GM18520 (cell line): Measurements from ENCODE around the gene MAP2K7.

Experiments used
- ATAC-seq: cut with Tn5 transposase; IDR thresholded peaks from one replicate; pipeline ENCODE4 v1.9.1; 2021; ENCODE audit not compliant: unreplicated experiment

Gene MAP2K7

DNA sequence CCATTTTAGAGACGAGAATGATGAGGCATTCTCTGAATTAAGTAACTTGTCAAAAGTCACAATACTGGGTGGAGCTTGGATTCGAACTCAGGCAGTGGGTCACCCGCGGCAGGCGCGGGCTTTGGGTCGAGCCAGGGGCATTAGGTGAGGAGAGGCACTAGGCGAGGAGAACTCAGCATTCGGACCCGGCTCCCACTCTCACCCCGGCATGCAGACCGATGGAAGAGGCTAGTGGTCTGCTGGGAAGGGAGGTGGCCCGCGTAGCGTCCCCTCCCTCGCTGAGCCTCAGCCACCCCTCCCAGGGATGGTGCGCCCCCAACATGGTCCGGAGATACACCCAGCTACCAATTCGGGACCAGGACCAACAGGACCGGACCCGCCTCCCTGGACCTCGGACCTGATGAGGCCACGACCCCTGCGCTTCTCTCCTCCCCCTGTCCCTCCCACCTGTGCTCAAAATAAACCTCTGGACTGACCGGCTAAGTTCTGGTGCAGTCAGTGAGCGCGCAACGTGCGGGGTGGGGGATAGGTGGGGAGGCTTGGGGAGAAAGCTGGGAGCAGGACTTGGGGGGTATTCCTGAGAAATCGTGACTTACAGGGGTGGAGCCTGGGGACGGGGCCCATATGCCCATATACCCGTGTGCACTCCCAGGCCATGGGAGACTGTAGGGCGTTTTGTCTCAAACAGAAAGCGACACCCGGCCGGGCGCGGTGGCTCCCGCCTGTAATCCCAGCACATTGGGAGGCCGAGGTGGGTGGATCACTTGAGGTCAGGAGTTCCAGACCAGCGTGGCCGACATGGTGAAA lies 15.1 kb downstream of the MAP2K7 start:
- no peak for ATAC-seq

DNA sequence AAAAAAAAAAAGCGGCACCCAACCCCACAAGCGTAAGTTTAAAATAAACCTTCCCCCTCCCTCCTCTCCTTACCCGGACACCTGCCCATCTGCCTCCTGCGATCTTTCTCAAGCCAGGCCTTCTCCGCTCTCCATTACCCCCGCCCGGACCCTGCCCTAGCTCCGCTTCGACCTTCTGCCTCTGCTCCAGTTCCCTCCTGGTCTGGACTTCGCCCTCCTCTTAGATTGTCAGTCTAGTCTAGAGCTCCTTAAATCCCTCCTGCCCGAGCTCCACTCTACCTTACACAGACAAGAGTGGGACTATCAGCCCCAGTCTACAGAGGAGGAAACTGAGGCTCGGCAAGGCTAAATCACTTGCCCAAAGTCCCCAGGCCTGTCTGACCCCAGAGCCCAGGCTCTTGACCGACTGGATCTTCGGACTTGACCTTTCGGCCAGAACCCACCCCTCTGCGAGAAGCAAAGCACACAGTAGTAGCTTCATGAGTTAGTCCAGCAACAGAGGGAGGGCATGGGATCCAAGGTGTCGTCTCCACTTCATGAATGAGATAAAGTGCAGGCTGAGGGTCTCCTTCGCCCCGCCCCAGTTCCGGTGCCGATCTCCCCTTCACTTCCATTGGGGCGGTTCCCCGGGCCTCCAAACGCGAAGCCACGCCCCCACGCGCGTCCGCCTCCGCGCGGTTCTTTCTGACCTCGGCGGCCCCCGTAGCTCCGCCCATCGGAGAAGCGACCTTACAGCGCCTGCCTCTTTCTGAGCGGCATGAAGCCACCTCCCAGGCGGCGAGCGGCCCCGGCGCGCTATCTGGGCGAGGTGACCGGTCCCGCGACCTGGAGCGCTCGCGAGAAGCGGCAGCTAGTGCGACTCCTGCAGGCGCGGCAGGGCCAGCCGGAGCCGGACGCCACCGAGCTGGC lies 16.2 kb downstream of the MAP2K7 start, which contains the start of gene SNAPC2:
TSS of gene SNAPC2 (plus strand) at position 729 of the 909 bp plus-strand sequence. CDS start at position 758, 29 bp downstream.
- ATAC-seq, result peak; percentile 65

DNA sequence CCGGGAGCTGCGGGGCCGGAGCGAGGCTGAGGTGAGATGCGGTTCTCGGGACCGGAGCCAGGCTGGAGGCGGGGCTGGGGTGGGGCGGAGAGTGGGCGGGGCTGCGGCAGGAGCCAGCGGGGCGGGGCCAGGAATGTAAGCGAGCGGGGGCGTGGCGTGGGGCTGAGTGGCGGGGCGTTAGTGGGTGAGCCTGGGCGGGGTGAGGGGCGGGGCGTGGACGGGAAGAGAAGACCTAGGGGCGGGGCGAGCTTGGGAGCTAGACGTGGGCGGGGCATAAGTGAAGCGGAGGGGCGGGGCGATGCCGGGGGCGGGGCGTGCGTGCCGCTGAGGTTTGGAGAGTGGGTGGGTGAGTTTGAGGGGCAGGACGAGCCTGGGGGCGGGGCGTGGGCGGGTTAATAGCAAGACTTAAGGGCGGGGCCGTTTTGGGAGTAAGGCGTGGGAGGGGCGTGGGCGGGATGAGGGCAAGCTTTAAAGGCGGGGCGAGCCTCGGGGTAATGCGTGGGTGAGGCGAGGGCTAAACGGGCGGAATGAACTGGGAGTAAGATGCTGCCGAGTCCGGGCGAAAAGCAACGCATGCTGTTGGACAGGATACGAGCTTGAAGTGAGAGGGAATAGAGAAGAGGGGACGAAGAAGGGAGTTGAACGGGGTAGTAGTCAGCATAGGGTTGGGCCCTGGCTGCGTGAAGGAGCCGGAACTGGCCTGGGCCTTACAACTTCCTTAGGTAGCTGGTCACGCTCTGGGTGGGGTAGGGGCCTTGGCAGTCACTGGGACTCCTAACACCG lies 17.0 kb downstream of the MAP2K7 start:
- peak; percentile 35 for ATAC-seq

DNA sequence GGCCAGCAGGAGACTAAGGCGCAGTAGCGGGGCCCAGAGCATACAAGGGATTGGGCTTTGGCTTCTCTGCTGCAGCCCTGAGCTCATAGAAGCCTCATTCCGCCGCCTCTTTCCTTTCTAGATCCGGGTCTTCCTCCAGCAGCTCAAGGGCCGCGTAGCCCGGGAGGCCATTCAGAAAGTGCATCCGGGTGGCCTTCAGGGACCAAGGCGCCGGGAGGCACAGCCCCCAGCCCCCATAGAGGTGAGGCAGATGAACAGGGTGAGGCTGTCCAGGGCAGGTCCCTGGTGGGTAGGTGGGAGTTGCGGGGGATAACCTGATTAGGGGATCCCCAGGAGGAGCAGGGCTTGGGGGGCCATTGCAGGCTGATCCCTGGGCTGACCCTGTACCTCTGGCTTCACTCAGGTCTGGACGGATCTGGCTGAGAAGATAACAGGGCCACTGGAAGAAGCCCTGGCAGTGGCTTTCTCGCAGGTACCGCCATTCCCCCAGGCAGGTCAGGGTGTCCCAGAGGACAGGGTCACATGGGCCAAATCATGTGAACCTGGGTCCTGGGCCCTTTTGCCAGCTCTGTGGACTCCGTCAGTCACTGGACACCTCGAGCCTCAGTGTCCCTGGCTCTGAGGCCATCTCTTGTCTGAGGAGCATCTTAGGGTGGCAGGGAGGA lies 17.8 kb downstream of the MAP2K7 start:
- no peak for ATAC-seq

DNA sequence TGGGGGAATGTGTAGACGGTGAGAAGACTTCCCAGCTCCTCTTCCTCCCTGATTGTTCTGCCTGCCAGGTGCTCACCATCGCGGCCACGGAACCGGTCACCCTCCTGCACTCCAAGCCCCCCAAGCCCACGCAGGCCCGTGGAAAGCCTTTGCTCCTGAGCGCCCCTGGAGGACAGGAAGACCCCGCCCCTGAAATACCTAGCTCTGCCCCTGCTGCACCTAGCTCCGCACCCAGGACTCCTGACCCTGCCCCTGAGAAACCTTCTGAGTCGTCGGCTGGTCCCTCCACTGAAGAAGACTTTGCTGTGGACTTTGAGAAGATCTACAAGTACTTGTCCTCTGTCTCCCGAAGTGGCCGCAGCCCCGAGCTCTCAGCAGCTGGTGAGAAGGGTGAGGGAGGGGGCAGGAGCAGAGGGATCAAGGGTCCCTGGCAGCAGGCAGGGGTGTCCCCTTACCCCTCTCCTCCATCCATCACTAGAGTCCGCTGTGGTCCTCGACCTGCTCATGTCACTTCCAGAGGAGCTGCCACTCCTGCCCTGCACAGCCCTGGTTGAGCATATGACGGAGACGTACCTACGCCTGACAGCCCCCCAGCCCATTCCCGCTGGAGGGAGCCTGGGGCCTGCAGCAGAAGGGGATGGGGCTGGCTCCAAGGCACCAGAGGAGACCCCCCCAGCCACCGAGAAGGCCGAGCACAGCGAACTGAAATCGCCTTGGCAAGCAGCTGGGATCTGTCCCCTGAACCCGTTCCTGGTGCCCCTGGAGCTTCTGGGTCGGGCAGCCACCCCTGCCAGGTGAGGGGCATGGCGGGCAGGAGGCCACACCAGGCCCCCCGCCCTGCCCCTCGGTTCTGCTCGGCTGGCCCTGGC lies 18.5 kb downstream of the MAP2K7 start:
- ATAC-seq, result no peak

DNA sequence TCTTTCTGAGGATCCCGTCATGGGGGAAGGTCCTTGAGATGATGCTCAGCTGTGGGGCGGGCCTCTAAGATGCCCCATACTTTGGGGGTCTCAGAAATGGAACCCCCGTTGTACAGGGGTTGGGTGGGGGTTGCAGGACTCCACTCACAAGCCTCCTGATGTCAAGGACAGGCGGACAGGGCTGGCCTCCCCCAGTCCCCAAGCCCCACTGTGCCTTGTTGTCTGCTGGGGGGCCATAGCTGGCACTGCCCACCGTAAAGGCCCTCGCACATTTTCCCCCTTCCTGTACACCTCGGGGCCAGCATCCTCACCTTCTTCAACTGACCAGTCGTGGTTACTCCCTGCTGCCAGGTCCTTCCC lies 19.1 kb downstream of the MAP2K7 start:
- no peak for ATAC-seq

DNA sequence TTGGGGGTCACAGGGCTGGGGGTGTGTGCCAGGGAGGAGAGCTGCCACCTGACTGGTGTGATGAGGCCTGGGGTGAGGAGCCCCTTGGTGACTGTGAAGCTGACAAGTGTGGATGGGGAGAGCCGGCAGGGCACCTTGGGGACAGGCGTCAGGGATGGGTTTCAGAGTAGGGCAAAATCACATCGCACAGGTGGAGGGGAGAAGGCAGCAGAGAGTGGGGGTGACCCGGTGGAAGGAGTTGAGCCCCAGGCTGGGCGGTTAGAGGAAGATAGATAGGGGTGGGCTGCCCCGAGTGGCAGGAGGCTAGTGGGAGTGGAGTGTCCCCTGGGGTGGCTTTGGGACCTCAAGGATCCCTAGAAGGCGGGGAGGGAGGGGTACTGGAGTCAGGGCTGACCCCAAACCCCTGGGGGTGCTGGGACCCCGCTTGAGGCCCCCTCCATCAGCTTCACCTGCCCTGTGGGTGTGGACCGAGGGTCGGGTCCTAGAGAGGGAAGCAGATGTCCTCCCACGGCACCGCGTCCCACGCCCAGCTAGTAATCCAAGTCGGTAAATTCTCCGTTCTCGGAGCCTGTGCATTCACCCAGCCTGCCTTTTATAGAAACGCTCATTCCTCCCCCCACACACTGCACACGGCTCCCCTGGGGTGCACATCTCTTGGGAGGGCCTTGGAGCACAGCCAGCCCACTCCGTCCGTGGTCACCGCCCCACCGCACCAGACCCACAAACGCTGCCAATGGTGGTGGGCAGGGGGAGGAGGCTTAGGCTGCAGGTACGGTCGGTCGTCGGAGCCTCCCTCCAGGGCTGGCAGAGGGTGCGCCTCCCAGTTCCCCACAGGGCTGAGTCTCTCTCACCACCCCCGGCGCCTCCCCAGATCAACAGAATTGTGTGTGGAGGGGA lies 19.9 kb downstream of the MAP2K7 start:
- ATAC-seq, result no peak

DNA sequence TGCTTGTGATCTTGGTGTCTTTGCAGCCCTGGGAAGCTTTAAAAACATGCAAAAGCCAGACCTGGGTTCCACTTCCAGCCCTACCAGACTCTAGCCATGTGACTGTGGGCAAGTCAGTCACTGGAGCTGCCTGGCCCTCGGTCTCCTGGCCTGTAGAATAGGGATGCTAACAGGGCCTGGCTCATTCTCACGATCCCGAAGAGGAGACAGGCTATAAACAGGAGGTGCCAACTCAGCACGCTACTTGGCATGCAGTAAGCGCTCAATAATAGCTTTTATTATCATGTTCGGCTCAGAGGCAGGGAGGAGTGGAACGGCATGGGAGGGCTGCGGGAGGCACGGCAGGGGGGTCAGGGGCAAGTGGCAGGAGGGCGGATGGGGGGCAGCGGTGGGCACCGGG lies 20.6 kb downstream of the MAP2K7 start:
- ATAC-seq, result no peak

DNA sequence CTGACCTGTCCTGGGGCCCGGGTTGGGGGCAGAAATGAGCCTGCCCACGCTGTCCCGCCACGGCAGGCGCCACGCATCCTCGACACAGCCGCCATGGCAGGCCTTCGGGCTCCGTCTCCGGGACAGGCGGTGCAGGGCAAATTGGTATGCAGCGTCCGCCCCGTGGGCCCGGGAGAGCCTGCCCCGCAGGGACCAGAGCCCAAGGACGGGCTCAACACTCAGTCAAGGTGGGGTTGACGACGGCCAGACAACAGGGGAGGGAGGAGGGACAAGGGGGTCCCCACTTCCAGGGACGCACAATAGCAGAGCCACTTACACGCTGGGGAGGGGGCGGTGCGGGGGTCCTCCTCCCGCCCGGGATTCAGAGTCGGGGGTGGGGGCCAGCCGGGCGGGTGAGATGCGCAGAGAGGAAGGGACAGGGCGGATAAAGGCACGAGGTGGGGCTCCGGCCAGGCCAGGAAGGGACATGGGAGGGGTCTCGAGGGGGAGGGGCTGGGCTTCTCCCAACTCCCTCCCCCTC lies 21.0 kb downstream of the MAP2K7 start:
- ATAC-seq, result no peak

DNA sequence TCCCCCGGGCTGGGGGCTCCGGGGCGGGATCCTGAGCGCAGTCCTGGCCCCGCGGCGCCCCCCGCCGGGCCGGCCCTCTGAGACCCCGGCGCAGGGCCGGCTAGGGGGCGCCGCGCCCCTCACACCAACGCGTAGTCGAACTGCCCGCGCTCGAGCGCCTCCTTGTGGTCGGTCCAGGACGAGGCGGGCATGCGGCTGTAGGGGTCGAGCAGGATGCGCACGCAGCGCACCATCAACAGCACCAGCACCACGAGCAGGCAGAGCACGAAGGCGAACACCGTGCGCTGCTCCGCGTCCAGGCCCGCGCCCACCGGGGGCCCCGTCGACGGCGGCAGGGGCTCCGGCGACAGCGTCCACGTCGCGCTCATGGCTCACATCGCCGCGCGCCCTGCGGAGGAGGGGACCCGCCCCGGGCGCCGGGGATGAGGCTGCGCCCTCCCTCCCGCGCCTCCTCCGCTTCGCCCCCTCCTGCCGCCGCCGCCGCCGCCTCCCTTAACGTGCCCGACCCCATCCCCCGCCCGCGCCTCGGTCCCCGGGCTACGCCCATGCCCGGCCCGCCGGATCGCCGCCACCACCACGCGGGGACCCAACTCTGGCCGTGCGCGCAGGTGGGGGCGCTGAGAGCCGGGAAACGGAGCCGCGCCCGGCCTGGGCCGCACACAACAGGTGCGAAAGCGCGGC lies 21.6 kb downstream of the MAP2K7 start:
- ATAC-seq, result no peak

DNA sequence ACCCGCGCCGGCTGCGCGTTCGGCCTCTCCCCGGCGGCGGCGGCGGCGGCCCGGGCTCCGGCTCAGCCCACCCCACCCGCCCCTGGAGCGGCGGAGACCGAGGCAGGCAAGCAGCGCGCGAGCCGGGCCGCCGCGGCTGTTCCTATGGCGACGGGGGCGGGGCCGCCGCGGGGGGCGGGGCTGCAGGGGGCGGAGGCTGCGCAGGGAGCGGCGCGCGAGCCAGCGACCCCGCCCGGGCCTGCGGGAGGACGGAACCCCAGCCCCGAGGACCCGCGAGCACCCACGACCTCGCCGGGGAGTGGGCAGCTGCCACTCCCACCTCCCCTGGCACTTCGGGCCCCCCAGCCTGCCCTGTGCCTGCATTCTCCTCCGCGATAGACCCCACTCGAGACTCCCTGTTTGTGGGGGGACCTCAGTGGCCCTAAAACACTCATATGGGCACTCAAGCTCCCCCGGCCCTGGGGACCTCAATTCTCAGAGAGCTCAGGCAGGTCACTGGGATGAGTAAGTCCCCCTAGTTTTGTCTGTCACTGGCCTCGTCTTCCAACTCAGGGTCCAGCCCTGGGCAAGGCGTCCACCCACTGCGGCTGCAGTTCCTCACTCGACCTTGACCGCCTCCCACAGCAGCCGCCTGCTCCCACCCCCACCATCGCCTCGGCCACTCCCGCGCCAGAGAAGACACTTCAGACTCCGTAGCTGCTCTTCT lies 22.5 kb downstream of the MAP2K7 start, which contains the start of gene CTXN1:
TSS of gene CTXN1 (minus strand) at position 115 of the 706 bp plus-strand sequence. CDS start 597 bp downstream, outside the sequence.
- ATAC-seq, result no peak

DNA sequence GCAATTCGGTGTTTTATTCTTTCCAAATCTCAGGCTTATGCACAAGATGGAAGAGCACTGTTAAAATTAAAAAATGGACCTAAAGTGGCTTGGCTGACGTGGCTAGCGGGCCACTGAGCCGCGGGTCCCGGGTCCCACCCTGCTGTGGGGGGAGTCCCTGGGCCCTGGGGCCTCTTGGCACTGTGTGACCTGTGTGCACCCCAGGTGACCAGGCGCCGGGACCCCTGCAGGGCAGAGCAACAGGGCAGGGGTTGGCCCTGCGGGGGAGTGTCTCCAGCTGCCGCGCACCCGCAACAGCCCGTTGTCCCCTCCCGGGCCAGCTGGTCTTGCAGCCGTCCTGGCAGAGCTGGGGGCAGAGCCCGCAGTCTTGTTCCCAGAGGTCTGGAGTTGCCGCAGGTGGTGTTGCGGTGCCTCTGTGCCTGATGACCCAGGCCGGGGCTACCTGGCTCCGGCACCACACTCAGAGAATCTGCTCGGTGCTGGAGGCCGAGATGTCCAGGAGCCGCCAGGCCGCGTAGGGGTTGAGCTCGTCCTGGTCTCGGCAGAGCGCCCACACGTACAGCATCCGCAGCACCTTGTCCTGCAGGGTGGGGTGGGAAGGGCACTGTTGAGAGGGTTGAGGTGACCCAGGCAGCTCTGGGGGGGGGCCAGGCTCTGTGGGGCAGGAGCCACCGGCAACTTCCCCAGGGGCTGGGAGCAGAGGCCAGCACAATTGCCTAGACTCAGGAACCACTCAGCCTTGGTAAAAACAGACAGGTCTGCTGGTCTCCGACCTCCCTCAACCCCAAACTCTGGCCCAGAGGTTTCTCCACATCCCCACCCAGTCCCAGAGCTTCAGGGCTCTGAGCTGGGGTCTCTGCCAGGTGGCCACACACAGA lies 23.3 kb downstream of the MAP2K7 start:
- ATAC-seq, result no peak

DNA sequence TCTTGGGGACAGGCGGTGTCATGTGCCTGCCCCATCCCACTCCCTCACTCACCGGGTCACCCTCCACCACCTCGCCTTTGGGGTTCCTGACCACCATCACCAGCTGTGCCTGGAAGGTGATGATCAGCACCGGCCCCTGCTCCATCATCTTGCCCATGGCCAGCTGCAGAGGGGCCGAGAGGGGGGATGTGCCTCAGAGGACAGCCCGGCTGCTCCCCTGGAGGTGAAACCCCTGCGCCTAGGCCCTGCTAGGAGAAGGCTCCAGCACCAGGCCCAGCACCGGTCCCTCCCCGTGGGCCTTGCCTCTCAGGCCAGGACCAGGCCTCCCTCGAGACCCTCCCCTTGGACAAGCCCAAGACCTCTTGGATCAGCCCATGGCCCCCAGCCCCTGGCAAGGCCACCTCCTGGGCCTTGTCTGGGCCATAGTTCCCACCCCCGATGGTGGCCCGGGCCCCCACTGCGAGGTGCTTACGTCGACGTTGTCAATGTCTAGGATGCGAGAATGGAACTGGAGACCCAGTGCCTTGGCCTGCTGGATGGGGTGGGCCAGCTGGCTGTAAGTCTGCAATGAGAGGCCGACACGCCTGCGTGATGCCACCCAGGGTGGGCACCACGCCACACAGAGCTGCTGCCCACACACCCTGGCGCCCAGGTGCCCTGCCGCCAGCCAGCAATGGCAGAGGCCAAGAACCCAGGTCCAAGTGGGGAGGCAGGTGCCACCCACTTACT lies 24.1 kb downstream of the MAP2K7 start:
- ATAC-seq, result no peak

DNA sequence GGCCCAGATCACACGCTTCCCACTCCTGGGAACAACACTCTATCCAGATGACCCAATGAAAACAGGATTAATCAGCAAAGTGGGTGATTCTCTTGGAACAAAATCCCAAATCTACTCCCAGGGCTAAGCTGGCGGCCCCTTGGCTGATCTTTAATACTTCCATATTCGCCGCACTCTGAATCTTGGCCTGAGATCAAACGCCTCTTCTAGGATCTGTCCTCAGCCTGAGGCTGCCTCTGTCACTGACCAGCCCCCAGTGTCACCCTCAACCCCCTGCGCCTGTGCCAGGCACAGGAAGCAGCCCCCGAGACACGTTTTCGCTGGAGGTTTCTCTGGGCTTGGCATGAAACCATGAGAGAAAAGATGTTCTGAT lies 24.6 kb downstream of the MAP2K7 start:
- ATAC-seq, result no peak
